PFSK-1 (cell line): ENCODE results near the gene STIP1.

Experiments used
- POLR2AphosphoS5 ChIP-seq: IDR thresholded peaks from 2 replicates; pipeline ENCODE4 v1.6.1; 2012; ENCODE audit warnings: low read depth, mild to moderate bottlenecking, control low read depth, low read length, moderate library complexity
- SIN3A ChIP-seq: IDR thresholded peaks from 2 replicates; pipeline ENCODE4 v1.6.1; 2012; ENCODE audit warnings: mild to moderate bottlenecking, low read length, moderate library complexity, borderline replicate concordance; ENCODE audit not compliant: insufficient read depth
- TAF1 ChIP-seq: IDR thresholded peaks from 2 replicates; pipeline ENCODE4 v1.6.1; 2012; ENCODE audit warnings: low read length, control low read depth, borderline replicate concordance; ENCODE audit not compliant: insufficient read depth
- TF ChIP-seq, protein P1 (sequence below), 2 experiments: IDR thresholded peaks; 2 replicates each; pipeline versions ENCODE4 v1.6.1 to v1.8.0; 2011 to 2012; ENCODE audit warnings: low read depth in 2 of 2, low read length in 2 of 2, control low read depth in 1 of 2, inconsistent platforms in 1 of 2, mild to moderate bottlenecking in 1 of 2, moderate library complexity in 1 of 2; ENCODE audit not compliant: insufficient read depth in 1 of 2

DNA sequence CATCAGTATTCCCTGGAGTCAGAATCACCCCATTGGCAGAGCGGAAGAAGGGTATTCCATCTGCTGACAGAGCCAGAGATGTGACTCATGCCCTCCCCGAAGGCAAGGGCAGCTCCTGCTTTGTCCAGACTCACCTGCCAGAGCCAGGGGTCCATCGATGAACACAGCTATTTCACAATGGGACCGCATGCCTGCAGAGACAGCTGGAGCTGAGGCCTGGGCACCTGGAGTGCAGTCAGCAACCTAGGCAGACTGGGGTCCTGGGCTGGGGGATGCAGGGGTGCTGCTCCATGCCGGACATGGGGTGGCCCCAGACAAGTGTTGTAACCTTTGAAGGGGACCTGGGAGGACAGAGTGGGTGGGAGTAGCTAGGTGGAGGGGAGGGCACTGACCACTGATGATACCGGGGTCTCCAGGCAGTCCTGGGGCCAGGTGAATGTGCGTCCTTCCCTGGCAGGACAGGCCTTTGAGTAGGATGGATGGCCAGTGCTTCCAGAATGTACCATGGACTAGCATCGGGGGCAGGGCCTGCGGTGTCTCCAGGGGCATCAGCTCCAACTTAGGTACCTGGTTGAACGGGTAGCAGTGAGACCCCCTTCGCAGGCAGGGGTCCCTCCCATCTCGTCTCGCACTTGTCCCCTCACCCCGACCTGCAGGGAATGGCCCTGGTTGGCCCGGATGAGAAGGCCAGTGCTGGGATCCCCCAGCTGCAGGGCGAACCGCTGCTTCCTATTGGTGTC is 38.4 kb downstream of the STIP1 start:
- TF ChIP-seq TAF1 (no peak), POLR2AphosphoS5 (no peak), SIN3A (no peak)
- TF ChIP-seq, protein P1, sequence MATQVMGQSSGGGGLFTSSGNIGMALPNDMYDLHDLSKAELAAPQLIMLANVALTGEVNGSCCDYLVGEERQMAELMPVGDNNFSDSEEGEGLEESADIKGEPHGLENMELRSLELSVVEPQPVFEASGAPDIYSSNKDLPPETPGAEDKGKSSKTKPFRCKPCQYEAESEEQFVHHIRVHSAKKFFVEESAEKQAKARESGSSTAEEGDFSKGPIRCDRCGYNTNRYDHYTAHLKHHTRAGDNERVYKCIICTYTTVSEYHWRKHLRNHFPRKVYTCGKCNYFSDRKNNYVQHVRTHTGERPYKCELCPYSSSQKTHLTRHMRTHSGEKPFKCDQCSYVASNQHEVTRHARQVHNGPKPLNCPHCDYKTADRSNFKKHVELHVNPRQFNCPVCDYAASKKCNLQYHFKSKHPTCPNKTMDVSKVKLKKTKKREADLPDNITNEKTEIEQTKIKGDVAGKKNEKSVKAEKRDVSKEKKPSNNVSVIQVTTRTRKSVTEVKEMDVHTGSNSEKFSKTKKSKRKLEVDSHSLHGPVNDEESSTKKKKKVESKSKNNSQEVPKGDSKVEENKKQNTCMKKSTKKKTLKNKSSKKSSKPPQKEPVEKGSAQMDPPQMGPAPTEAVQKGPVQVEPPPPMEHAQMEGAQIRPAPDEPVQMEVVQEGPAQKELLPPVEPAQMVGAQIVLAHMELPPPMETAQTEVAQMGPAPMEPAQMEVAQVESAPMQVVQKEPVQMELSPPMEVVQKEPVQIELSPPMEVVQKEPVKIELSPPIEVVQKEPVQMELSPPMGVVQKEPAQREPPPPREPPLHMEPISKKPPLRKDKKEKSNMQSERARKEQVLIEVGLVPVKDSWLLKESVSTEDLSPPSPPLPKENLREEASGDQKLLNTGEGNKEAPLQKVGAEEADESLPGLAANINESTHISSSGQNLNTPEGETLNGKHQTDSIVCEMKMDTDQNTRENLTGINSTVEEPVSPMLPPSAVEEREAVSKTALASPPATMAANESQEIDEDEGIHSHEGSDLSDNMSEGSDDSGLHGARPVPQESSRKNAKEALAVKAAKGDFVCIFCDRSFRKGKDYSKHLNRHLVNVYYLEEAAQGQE (IDR thresholded peaks at IDR 0.05; ENCODE audit: insufficient read depth in 1 of 2, low read depth in 2 of 2, low read length in 2 of 2): no peak
